ENCODE data around the gene LCOR.
A peak's percentile ranks its signal among the peaks of the same experiment; 100 is the strongest.

Gene LCOR

GRCh38 chr10:96890580-96890979 lies 58.5 kb downstream of the LCOR start:
- DNase-seq = no peak

- DNase-seq = no peak
Observed at GRCh38 chr10:96891840-96892239, 59.7 kb downstream of the LCOR start.

GRCh38 chr10:96895662-96896424 lies 63.7 kb downstream of the LCOR start:
- DNase-seq = no peak

- no peak for DNase-seq
Observed at GRCh38 chr10:96896884-96897589, 64.9 kb downstream of the LCOR start.

GRCh38 chr10:96902117-96902516 lies 70.0 kb downstream of the LCOR start:
- DNase-seq = no peak

- peak; percentile 32 for DNase-seq
Observed at GRCh38 chr10:96902731-96903358, 70.7 kb downstream of the LCOR start.

- DNase-seq = peak; percentile 25
Observed at GRCh38 chr10:96904648-96905047, 72.5 kb downstream of the LCOR start.

GRCh38 chr10:96906864-96907263 lies 74.8 kb downstream of the LCOR start:
- DNase-seq = no peak

GRCh38 chr10:96910488-96911395 lies 78.6 kb downstream of the LCOR start:
- peak; percentile 63 for DNase-seq

- no peak for DNase-seq
Observed at GRCh38 chr10:96912405-96912804, 80.3 kb downstream of the LCOR start.

GRCh38 chr10:96913906-96914305 lies 81.8 kb downstream of the LCOR start:
- DNase-seq = no peak

GRCh38 chr10:96917628-96918027 lies 85.5 kb downstream of the LCOR start:
- DNase-seq = no peak

GRCh38 chr10:96918214-96919002 lies 86.3 kb downstream of the LCOR start:
- DNase-seq = no peak

GRCh38 chr10:96919785-96920430 lies 87.8 kb downstream of the LCOR start:
- DNase-seq = no peak

- DNase-seq = no peak
Observed at GRCh38 chr10:96921655-96922054, 89.6 kb downstream of the LCOR start.

GRCh38 chr10:96922978-96923948 lies 91.2 kb downstream of the LCOR start:
- DNase-seq = no peak

- DNase-seq = no peak
Observed at GRCh38 chr10:96924861-96925260, 92.8 kb downstream of the LCOR start.

GRCh38 chr10:96930469-96930868 lies 98.4 kb downstream of the LCOR start:
- DNase-seq = no peak

GRCh38 chr10:96935148-96935547 lies 103.0 kb downstream of the LCOR start:
- no peak for DNase-seq

- DNase-seq = no peak
Observed at GRCh38 chr10:96935810-96936209, 103.7 kb downstream of the LCOR start.

All from NCI-H510A treated with DMSO at 0.1 percent for 48 hours (cell line).